ENCODE results near the gene FSTL3.

GRCh38 chr19:708154-709143 lies 32.3 kb downstream of the FSTL3 start, which contains the start of gene PALM:
- TF ChIP-seq, protein P1, sequence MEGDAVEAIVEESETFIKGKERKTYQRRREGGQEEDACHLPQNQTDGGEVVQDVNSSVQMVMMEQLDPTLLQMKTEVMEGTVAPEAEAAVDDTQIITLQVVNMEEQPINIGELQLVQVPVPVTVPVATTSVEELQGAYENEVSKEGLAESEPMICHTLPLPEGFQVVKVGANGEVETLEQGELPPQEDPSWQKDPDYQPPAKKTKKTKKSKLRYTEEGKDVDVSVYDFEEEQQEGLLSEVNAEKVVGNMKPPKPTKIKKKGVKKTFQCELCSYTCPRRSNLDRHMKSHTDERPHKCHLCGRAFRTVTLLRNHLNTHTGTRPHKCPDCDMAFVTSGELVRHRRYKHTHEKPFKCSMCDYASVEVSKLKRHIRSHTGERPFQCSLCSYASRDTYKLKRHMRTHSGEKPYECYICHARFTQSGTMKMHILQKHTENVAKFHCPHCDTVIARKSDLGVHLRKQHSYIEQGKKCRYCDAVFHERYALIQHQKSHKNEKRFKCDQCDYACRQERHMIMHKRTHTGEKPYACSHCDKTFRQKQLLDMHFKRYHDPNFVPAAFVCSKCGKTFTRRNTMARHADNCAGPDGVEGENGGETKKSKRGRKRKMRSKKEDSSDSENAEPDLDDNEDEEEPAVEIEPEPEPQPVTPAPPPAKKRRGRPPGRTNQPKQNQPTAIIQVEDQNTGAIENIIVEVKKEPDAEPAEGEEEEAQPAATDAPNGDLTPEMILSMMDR (IDR thresholded peaks at IDR 0.05) = peak in 2 of 7 experiments; percentile 9 to 20
- no peak for TF ChIP-seq POLR2A (IDR thresholded peaks at IDR 0.05)
